Calu3 (cell line): Measurements from ENCODE around the gene SCGN. TPM values are rescaled to one million over a fixed set of nuclear protein-coding genes. Genes with fewer than 3 reads are reported as not detected.
A peak's percentile ranks its signal among the peaks of the same experiment; 100 is the strongest.
"Not testable (repeated sequence)": the region's sequence is repeated elsewhere in the genome, so short reads cannot be mapped to it uniquely, and the experiment has no call there.

Source experiments
- BruUV-seq: library from RNA; stranded (reverse); fragments of 400-500 nt; replicated peaks from 2 replicates; lab custom pipeline; 2021; lab: Mats Ljungman, UMichigan
- CTCF ChIA-PET: fragments of 300-600 bp; sonication (Branson Sonifier 250); formaldehyde crosslinking; loops from one replicate; lab custom pipeline; 2022; ENCODE audit warnings: antibody characterized with exemption; lab: Charles Lee
- DNase-seq: peaks from one replicate; pipeline ENCODE4 v3.0.0; 2022
- H3K27ac Mint-ChIP-seq: one replicate; pipeline ENCODE4 v1.8.0; 2022; ENCODE audit warnings: mixed read lengths; ENCODE audit not compliant: unreplicated experiment
- H3K27me3 Mint-ChIP-seq: one replicate; pipeline ENCODE4 v1.8.0; 2022; ENCODE audit warnings: mixed read lengths; ENCODE audit not compliant: unreplicated experiment
- H3K36me3 Mint-ChIP-seq: one replicate; pipeline ENCODE4 v1.8.0; 2022; ENCODE audit warnings: mild to moderate bottlenecking, moderate library complexity, mixed read lengths; ENCODE audit not compliant: insufficient read depth, unreplicated experiment
- H3K4me1 Mint-ChIP-seq: one replicate; pipeline ENCODE4 v1.8.0; 2022; ENCODE audit warnings: mild to moderate bottlenecking, low read depth, mixed read lengths; ENCODE audit not compliant: unreplicated experiment
- H3K4me3 Mint-ChIP-seq: one replicate; pipeline ENCODE4 v1.8.0; 2022; ENCODE audit warnings: mild to moderate bottlenecking, low read depth, moderate library complexity, mixed read lengths; ENCODE audit not compliant: unreplicated experiment
- H3K9me3 Mint-ChIP-seq: one replicate; pipeline ENCODE4 v1.8.0; 2022; ENCODE audit warnings: low read depth, mixed read lengths; ENCODE audit not compliant: unreplicated experiment
- intact Hi-C: fragments of 100-400 bp; cut with micrococcal nuclease; formaldehyde crosslinking; loops from one replicate; pipeline ENCODE4 v1.10.0; 2022; ENCODE audit not compliant: unreplicated experiment
- total RNA-seq: library from RNA; stranded (reverse); gene quantifications from 2 replicates; pipeline ENCODE4 v1.2.3, GENCODE V29; 2022
- TF ChIP-seq, protein P1 (sequence below): fragments of 200-600 bp; IDR thresholded peaks from one replicate; pipeline ENCODE4 v1.8.0; 2022; ENCODE audit warnings: antibody characterized with exemption; ENCODE audit not compliant: unreplicated experiment

The SCGN gene
- total RNA-seq, 1 experiment from 2014 or later = 3.5 TPM

DNA sequence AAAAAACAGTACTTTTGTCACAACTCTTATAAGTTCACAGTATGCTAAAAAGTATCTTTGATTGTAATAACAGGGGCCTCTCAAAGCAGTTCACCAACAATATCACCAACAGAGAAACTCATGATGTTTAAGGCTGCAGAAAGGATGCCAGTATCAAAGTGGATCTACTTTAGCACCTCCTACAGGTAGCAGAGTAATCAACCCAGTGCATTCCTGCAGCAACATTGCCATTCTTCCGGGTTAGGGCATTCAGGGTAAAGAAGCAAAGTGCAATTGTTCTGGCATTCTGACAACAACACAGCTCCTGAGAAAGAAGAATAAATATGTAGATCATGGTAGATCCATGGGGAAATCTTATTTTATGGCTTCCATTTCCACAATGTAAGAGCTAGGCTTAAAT, 95.0 kb downstream of the SCGN start:
- H3K9me3 Mint-ChIP-seq = no peaks in the 10 kb centered on the region
- TF ChIP-seq, protein P1, sequence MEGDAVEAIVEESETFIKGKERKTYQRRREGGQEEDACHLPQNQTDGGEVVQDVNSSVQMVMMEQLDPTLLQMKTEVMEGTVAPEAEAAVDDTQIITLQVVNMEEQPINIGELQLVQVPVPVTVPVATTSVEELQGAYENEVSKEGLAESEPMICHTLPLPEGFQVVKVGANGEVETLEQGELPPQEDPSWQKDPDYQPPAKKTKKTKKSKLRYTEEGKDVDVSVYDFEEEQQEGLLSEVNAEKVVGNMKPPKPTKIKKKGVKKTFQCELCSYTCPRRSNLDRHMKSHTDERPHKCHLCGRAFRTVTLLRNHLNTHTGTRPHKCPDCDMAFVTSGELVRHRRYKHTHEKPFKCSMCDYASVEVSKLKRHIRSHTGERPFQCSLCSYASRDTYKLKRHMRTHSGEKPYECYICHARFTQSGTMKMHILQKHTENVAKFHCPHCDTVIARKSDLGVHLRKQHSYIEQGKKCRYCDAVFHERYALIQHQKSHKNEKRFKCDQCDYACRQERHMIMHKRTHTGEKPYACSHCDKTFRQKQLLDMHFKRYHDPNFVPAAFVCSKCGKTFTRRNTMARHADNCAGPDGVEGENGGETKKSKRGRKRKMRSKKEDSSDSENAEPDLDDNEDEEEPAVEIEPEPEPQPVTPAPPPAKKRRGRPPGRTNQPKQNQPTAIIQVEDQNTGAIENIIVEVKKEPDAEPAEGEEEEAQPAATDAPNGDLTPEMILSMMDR = no peak
- H3K4me1 Mint-ChIP-seq = peaks cover 46% of the 10 kb centered on the region
- CTCF ChIA-PET = no interaction called here
- BruUV-seq = no TSS peak
- no peak for DNase-seq
- no peak overlapping the region for H3K4me3 Mint-ChIP-seq
- intact Hi-C loops = no loop called here
- H3K36me3 Mint-ChIP-seq = peaks cover 5% of the 10 kb centered on the region
- no peak overlapping the region for H3K27ac Mint-ChIP-seq
- H3K27me3 Mint-ChIP-seq = no peaks in the 10 kb centered on the region

DNA sequence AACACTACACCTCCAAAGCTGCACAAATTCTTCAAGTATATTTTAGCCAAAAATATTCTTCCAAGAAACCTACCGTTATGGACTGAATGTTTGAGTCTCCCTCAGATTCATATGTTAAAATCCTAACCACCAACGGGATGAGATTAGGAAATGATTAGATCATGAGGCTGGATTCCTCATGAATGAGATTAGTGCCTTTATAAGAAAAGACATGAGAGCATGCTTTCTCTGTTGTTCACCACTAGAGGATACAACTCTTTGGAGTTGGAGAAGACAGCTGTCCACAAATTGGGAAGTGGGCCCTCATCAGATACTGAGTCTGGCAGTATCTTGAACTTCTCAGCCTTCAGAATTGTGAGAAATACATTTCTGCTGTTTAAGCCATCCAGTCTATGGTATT, 95.5 kb downstream of the SCGN start:
- Mint-ChIP-seq H3K9me3 (no peaks in the 10 kb centered on the region), H3K4me1 (peaks cover 46% of the 10 kb centered on the region), H3K4me3 (no peak overlapping the region), H3K27me3 (no peaks in the 10 kb centered on the region), H3K36me3 (peaks cover 5% of the 10 kb centered on the region), H3K27ac (no peak overlapping the region)
- no TSS peak for BruUV-seq
- no peak for DNase-seq
- CTCF ChIA-PET = no interaction called here
- TF ChIP-seq, protein P1 = no peak
- intact Hi-C loops = no loop called here

DNA sequence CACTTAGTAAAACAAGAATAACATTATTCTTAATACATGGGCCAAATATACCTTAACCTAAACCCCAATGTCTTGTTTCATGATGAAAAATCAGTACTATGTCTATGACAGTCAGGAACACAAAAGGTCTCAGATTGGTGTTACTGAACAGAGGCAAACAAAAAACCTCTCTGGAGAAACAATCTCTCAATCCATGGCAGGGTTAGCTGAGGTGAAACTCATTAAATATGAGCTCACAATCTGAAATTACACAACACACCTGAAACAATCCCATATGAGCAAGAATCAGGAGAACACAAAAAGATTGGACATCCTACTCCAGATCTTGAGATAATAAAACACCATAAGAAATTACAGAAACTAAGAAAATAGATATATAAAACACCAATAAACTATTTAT, 96.0 kb downstream of the SCGN start:
- Mint-ChIP-seq H3K4me3 (peak overlapping the region; percentile 40), H3K4me1 (peaks cover 48% of the 10 kb centered on the region), H3K9me3 (no peaks in the 10 kb centered on the region), H3K27ac (peak overlapping the region; percentile 22), H3K27me3 (no peaks in the 10 kb centered on the region), H3K36me3 (peaks cover 5% of the 10 kb centered on the region)
- TF ChIP-seq, protein P1 = no peak
- CTCF ChIA-PET = no interaction called here
- intact Hi-C loops = no loop called here
- no peak for DNase-seq
- no TSS peak for BruUV-seq

DNA sequence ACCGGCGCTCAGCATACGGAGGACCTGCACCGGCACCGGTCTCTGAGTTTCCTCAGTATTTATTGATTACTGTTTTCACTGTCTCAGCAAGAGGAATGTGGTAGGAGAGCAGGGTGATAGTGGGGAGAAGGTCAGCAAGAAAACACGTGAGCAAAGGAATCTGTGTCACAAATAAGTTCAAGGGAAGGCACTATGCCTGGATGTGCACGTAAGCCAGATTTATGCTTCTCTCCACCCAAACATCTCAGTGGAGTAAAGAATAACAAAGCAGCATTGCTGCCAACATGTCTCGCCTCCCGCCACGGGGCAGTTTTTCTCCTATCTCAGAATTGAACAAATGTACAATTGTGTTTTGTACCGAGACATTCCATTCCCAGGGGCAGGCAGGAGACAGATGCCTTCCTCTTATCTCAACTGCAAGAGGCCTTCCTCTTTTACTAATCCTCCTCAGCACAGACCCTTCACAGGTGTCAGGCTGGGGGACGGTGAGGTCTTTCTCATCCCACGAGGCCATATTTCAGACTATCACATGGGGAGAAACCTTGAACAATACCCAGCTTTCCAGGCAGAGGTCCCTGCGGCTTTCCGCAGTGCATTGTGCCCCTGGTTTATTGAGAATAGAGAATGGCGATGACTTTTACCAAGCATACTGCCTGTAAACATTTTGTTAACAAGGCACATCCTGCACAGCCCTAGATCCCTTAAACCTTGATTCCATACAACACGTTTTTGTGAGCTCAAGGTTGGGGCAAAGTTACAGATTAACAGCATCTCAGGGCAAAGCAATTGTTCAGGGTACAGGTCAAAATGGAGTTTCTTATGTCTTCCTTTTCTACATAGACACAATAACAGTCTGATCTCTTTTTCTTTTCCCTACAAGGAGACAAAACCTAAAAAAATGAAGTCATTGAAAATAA, 96.8 kb downstream of the SCGN start:
- intact Hi-C loops, H3K9me3 Mint-ChIP-seq, H3K36me3 Mint-ChIP-seq, H3K27me3 Mint-ChIP-seq, BruUV-seq: not testable (repeated sequence)
- DNase-seq = peak; percentile 31
- CTCF ChIA-PET = interaction anchor here (0.9 kb wide), 1 partner anchor 20 kb away, joined by 3 read pairs; no protein-coding TSS in a partner anchor
- peaks cover 50% of the 10 kb centered on the region for H3K4me1 Mint-ChIP-seq
- peak overlapping the region; percentile 40 for H3K4me3 Mint-ChIP-seq
- peak overlapping the region; percentile 22 for H3K27ac Mint-ChIP-seq
